Smooth muscle cell (in vitro differentiated cells): ENCODE data around the gene DSTN. TPM values are rescaled to one million over a fixed set of nuclear protein-coding genes. Genes with fewer than 3 reads are reported as not detected.
"Not testable (repeated sequence)": the region's sequence is repeated elsewhere in the genome, so short reads cannot be mapped to it uniquely, and the experiment has no call there.

ENCODE experiments used
- DNase-seq: peaks from one replicate; lab custom pipeline; 2025; ENCODE audit not compliant: unreplicated experiment; lab: John Stamatoyannopoulos, UW
- H2AFZ ChIP-seq: fragments of 200-600 bp; sonication (generic); 2 replicates; pipeline ENCODE4 v1.6.0; 2016; ENCODE audit warnings: antibody characterized with exemption, low read depth, mild to moderate bottlenecking
- H3F3A ChIP-seq: fragments of 200-600 bp; sonication (generic); 2 replicates; pipeline ENCODE4 v1.6.0; 2017; ENCODE audit warnings: antibody characterized with exemption, low read depth
- H3K27ac ChIP-seq: fragments of 200-600 bp; sonication (generic); 2 replicates; pipeline ENCODE4 v1.5.1; 2016; ENCODE audit warnings: low read depth, mild to moderate bottlenecking
- H3K27me3 ChIP-seq: fragments of 200-600 bp; sonication (generic); 2 replicates; pipeline ENCODE4 v1.6.1; 2016; ENCODE audit warnings: low read depth, mild to moderate bottlenecking
- H3K36me3 ChIP-seq: fragments of 200-600 bp; sonication (generic); 2 replicates; pipeline ENCODE4 v1.5.1; 2016; ENCODE audit warnings: low read depth
- H3K4me1 ChIP-seq: fragments of 200-600 bp; sonication (generic); 2 replicates; pipeline ENCODE4 v1.5.1; 2016; ENCODE audit warnings: low read depth
- H3K4me2 ChIP-seq: fragments of 200-600 bp; sonication (generic); 2 replicates; pipeline ENCODE4 v1.6.0; 2016; ENCODE audit warnings: mild to moderate bottlenecking
- H3K4me3 ChIP-seq: fragments of 200-600 bp; sonication (generic); 2 replicates; pipeline ENCODE4 v1.5.1; 2016; ENCODE audit warnings: mild to moderate bottlenecking
- H3K79me2 ChIP-seq: fragments of 200-600 bp; sonication (generic); 2 replicates; pipeline ENCODE4 v1.6.0; 2016; ENCODE audit warnings: low read depth, mild to moderate bottlenecking
- H3K9ac ChIP-seq: fragments of 200-600 bp; sonication (generic); 2 replicates; pipeline ENCODE4 v1.6.0; 2016; ENCODE audit warnings: low read depth
- H3K9me3 ChIP-seq: fragments of 200-600 bp; sonication (generic); replicated peaks from 2 replicates; pipeline ENCODE4 v1.5.1; 2016; ENCODE audit warnings: low read depth
- H4K20me1 ChIP-seq: fragments of 200-600 bp; sonication (generic); 2 replicates; pipeline ENCODE4 v1.6.0; 2016; ENCODE audit warnings: low read depth
- CTCF ChIP-seq: fragments of 200-600 bp; sonication (generic); IDR thresholded peaks from 2 replicates; pipeline ENCODE4 v1.5.1; 2017; ENCODE audit warnings: borderline replicate concordance, mild to moderate bottlenecking, antibody characterized with exemption; ENCODE audit not compliant: insufficient read depth, poor library complexity, severe bottlenecking
- WGBS: methylation state at CpG from one replicate; pipeline ENCODE4 v1.1.7; 2016; ENCODE audit warnings: low lambda C conversion rate; 5-methylcytosine and 5-hydroxymethylcytosine counted together
- polyA plus RNA-seq: library from polyadenylated mRNA; unstranded; fragments of >200 nt; fragmentation: Nextera tagmentation; extraction: Ambion mirVana; gene quantifications from 2 replicates; pipeline ENCODE4 v1.2.1, GENCODE V29; 2016
- total RNA-seq: library from RNA; depleted of rRNA; stranded (reverse); fragments of >200 nt; gene quantifications from 2 replicates; pipeline ENCODE4 v1.2.3, GENCODE V29; 2014

The DSTN gene
- total and polyA plus RNA-seq, 2 experiments from 2014 or later = 486 to 534 TPM

GRCh38 chr20:17657079-17657825 is 87.4 kb downstream of the DSTN start:
- Histone ChIP-seq H4K20me1 (peaks cover 100% of the 10 kb centered on the region), H3K27ac (peak overlapping the region; percentile 58), H3F3A (peaks cover 37% of the 10 kb centered on the region), H3K4me2 (no peak overlapping the region), H3K36me3 (peaks cover 6% of the 10 kb centered on the region), H3K27me3 (no peaks in the 10 kb centered on the region), H3K79me2 (peaks cover 100% of the 10 kb centered on the region), H2AFZ (no peak overlapping the region), H3K9me3 (no peaks in the 10 kb centered on the region), H3K4me1 (no peaks in the 10 kb centered on the region), H3K4me3 (no peak overlapping the region), H3K9ac (no peak overlapping the region)
- 83% methylated on average over 9 of the region's 9 CpGs for WGBS
- no peak for DNase-seq
- no peak for TF ChIP-seq CTCF

GRCh38 chr20:17657898-17658647 is 88.2 kb downstream of the DSTN start:
- 95% methylated on average over 9 of the region's 9 CpGs for WGBS
- DNase-seq = no peak
- H3K9ac ChIP-seq = no peak overlapping the region
- peaks cover 1% of the 10 kb centered on the region for H3K4me1 ChIP-seq
- H4K20me1 ChIP-seq = peaks cover 100% of the 10 kb centered on the region
- H3K4me2 ChIP-seq = no peak overlapping the region
- H3K27ac ChIP-seq = peak overlapping the region; percentile 58
- no peak overlapping the region for H2AFZ ChIP-seq
- no peak for TF ChIP-seq CTCF
- peaks cover 100% of the 10 kb centered on the region for H3K79me2 ChIP-seq
- no peaks in the 10 kb centered on the region for H3K27me3 ChIP-seq
- no peak overlapping the region for H3K4me3 ChIP-seq
- peaks cover 6% of the 10 kb centered on the region for H3K36me3 ChIP-seq
- no peaks in the 10 kb centered on the region for H3K9me3 ChIP-seq
- H3F3A ChIP-seq = peaks cover 35% of the 10 kb centered on the region

DNA sequence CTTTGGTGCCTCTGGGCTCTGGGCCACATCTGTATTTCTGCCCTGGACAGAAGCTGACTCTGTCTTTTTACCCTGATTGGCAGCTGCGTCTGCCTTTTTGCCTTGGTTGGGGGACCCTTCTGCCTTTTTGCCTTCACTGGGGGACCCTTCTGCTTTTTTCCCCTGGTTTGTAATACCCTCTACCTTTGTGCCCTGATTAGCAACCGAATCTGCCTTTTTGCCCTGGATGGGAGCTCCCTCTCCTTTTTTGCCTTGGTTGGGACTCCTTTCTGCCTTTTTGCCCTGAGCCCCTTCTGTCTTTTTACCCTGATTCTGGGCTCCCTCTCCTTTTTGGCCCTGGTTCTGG is 88.7 kb downstream of the DSTN start:
- H3K36me3 ChIP-seq = peaks cover 6% of the 10 kb centered on the region
- H3K9ac ChIP-seq = no peak overlapping the region
- H2AFZ ChIP-seq = no peak overlapping the region
- TF ChIP-seq CTCF = no peak
- no peak overlapping the region for H3K4me3 ChIP-seq
- peaks cover 100% of the 10 kb centered on the region for H4K20me1 ChIP-seq
- no peak for DNase-seq
- H3K4me2 ChIP-seq = no peak overlapping the region
- no peaks in the 10 kb centered on the region for H3K9me3 ChIP-seq
- 96% methylated on average over 2 of the region's 2 CpGs for WGBS
- no peaks in the 10 kb centered on the region for H3K27me3 ChIP-seq
- peaks cover 100% of the 10 kb centered on the region for H3K79me2 ChIP-seq
- H3K4me1 ChIP-seq = peaks cover 7% of the 10 kb centered on the region
- H3K27ac ChIP-seq = no peak overlapping the region
- peaks cover 41% of the 10 kb centered on the region for H3F3A ChIP-seq

DNA sequence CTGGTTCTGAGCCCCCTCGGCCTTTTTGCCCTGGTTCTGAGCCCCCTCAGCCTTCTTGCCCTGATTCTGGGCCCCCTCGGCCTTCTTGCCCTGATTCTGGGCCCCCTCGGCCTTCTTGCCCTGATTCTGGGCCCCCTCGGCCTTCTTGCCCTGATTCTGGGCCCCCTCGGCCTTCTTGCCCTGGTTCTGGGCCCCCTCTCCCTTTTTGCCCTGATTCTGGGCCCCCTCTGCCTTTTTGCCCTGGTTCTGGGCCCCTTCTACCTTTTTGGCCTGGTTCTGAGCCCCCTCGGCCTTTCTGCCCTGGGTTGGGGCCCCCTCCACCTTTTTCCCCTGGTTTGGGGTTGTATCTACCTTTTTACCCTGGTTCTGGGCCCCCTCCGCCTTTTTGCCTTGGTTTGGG is 89.5 kb downstream of the DSTN start:
- not testable (repeated sequence) for H2AFZ ChIP-seq
- peaks cover 100% of the 10 kb centered on the region for H4K20me1 ChIP-seq
- 100% methylated on average over 7 of the region's 7 CpGs for WGBS

More for the DNA sequence above, 89.5 kb downstream of the DSTN start:
- H3K9me3 ChIP-seq, H3K27me3 ChIP-seq, DNase-seq, H3K4me2 ChIP-seq, H3K9ac ChIP-seq, H3K4me3 ChIP-seq, H3K36me3 ChIP-seq: not testable (repeated sequence)
- Histone ChIP-seq H3F3A (peaks cover 42% of the 10 kb centered on the region), H3K27ac (peak overlapping the region; percentile 7), H3K4me1 (peaks cover 12% of the 10 kb centered on the region), H3K79me2 (peaks cover 100% of the 10 kb centered on the region)

Other genes with a start within 250 kb of the DSTN start
- 0.76 and 1.0 TPM in 2 replicates for gene BFSP1, start 38.7 kb upstream of the DSTN start, total RNA-seq
- 1.3 and 1.6 TPM in 2 replicates for gene BFSP1, start 38.7 kb upstream of the DSTN start, polyA plus RNA-seq
- gene RRBP1, start 112.2 kb downstream of the DSTN start, total RNA-seq = 142 and 180 TPM in 2 replicates
- gene RRBP1, start 112.2 kb downstream of the DSTN start, polyA plus RNA-seq = 224 and 226 TPM in 2 replicates
- gene BANF2, start 129.9 kb downstream of the DSTN start, total RNA-seq = not detected in 2 replicates
- gene BANF2, start 129.9 kb downstream of the DSTN start, polyA plus RNA-seq = not detected in 2 replicates